Vagina (tissue), 2 donors: ENCODE measurements around the gene CD226. TPM values are rescaled to one million over a fixed set of nuclear protein-coding genes. Genes with fewer than 3 reads are reported as not detected.
A peak's percentile ranks its signal among the peaks of the same experiment; 100 is the strongest.

Experiments
- DNase-seq, 2 donors: peaks; one replicate each; pipeline ENCODE4 v3.0.0-alpha.2; 2017; ENCODE audit errors: extremely low spot score in 2 of 2
- H3K27ac ChIP-seq: fragments of 200-600 bp; sonication (generic); one replicate; pipeline ENCODE4 v1.5.1; 2019
- H3K27me3 ChIP-seq: fragments of 200-600 bp; sonication (generic); one replicate; pipeline ENCODE4 v1.5.1; 2019
- H3K36me3 ChIP-seq, 2 donors: fragments of 200-600 bp; sonication (generic); one replicate each; pipeline ENCODE4 v1.5.1; 2017 to 2019
- H3K4me1 ChIP-seq: fragments of 200-600 bp; sonication (generic); one replicate; pipeline ENCODE4 v1.5.1; 2019
- H3K4me3 ChIP-seq, 2 donors: fragments of 200-600 bp; sonication (generic); 1 replicate in 1 of 2; 2 replicates in 1 of 2; pipeline ENCODE4 v1.5.1; 2016 to 2019
- H3K9me3 ChIP-seq: fragments of 200-600 bp; sonication (generic); one replicate; pipeline ENCODE4 v1.5.1; 2019
- CTCF ChIP-seq, 3 experiments: fragments of 450-650 bp in 2 of 3; fragments of 200-600 bp in 1 of 3; sonication (generic) in 1 of 3; IDR thresholded peaks; one replicate each; pipeline ENCODE4 v1.5.1; 2017 to 2019; ENCODE audit warnings: antibody characterized with exemption in 3 of 3, mild to moderate bottlenecking in 2 of 3, moderate library complexity in 2 of 3
- POLR2A ChIP-seq, 2 donors: fragments of 450-650 bp; IDR thresholded peaks; one replicate each; pipeline ENCODE4 v1.6.1; 2017; ENCODE audit warnings: antibody characterized with exemption in 2 of 2, mild to moderate bottlenecking in 2 of 2, moderate library complexity in 2 of 2
- POLR2AphosphoS5 ChIP-seq, 2 donors: sonication (generic); formaldehyde crosslinking; IDR thresholded peaks; one replicate each; pipeline ENCODE4 v1.9.0; 2017; ENCODE audit warnings: antibody characterized with exemption in 2 of 2, mild to moderate bottlenecking in 2 of 2, low read depth in 1 of 2; ENCODE audit not compliant: insufficient read depth in 1 of 2
- intact Hi-C: fragments of 100-400 bp; cut with DNase I; formaldehyde crosslinking; loops from one replicate; pipeline ENCODE4 v1.15.1; 2023
- total RNA-seq: library from RNA; depleted of rRNA; stranded (reverse); fragments of >200 nt; gene quantifications from one replicate; pipeline ENCODE4 v1.2.3, GENCODE V29; 2016

The CD226 gene
- total RNA-seq, 1 donor from 2014 or later: 6.4 TPM

DNA sequence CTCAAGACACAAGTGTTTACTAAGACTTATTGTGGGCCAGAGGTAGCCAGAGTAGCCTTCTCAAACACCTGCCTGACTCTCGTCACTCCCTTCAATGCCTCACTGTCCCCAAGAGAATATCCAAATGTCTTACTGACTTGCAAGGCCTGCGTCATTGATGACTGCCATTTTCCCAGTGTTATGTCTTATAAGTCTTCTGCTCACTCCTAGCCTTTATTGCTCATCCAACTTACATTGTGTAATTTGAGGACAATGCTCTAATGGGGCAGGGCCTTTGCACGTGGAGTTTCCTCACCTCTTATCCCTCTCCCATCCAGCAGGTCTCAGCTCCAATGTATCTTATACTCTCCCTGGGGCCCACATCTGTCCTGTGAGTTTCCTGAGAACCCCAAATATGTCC is 10.1 kb upstream of the CD226 start:
- no peaks in the 10 kb centered on the region for H3K27me3 ChIP-seq
- peaks cover 14% of the 10 kb centered on the region for H3K4me1 ChIP-seq
- H3K36me3 ChIP-seq: no peaks in the 10 kb centered on the region
- DNase-seq: no peak
- H3K4me3 ChIP-seq: no peak overlapping the region
- no peak overlapping the region for H3K27ac ChIP-seq
- TF ChIP-seq POLR2AphosphoS5 (IDR thresholded peaks at IDR 0.05; ENCODE audit: insufficient read depth in 1 of 2, low read depth in 1 of 2): no peak
- TF ChIP-seq CTCF (IDR thresholded peaks at IDR 0.05): no peak
- TF ChIP-seq POLR2A (IDR thresholded peaks at IDR 0.05): no peak
- intact Hi-C loops: no loop called here
- H3K9me3 ChIP-seq: no peaks in the 10 kb centered on the region

DNA sequence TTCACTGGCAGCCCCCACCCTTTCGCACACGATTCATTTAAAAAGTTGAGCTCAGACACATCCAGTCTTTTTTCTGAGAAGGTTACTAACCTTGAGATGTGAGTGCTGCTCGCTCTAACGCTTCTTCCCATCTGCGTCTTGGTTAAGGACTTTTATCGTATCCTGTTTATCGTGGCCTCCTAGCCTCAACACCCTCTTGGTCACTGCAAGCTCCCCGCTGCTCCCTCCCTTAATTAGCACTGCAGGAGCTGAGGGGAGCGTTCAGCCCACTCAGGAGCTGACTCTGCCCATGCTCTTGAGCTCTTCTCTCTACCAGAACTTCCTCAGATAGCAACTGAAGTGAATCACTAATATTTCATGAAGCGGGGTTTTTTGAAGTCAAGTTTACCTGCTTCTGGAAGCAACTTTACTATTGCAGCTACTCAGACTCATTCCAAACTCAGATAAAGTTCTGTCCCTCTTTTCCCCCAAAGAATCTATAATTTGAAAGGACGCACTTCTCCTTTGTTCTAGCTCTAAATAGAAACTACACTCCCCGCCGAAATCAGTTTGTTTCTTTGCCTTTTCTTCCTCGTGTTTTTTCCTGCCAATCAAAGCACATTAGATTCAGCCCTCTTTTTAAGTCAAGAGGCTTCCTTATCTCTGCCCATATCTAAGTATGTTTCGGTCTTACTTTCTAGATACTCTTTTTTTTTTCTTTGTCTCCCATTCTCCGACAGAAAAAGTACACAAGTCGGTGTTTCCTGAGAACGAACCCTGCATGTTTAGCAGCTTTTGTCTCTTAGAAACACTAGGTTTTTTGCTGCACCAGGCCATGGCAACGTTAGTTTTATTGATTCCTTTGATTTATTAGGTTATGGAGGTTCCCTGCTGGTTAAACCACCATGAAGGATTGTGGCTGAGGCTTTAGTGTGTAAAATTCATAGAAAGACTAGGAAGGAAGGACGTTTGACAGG is 9.3 kb upstream of the CD226 start:
- Histone ChIP-seq H3K36me3 (no peaks in the 10 kb centered on the region), H3K27ac (no peak overlapping the region), H3K4me1 (peaks cover 14% of the 10 kb centered on the region), H3K27me3 (no peaks in the 10 kb centered on the region), H3K4me3 (peak overlapping the region in 1 of 2 donors; percentile 17), H3K9me3 (no peaks in the 10 kb centered on the region)
- DNase-seq: no peak
- TF ChIP-seq POLR2A (IDR thresholded peaks at IDR 0.05) (no peak), CTCF (IDR thresholded peaks at IDR 0.05) (no peak), POLR2AphosphoS5 (IDR thresholded peaks at IDR 0.05; ENCODE audit: insufficient read depth in 1 of 2, low read depth in 1 of 2) (no peak)
- intact Hi-C loops: no loop called here

GRCh38 chr18:69956057-69956456 is 8.4 kb upstream of the CD226 start:
- peaks cover 14% of the 10 kb centered on the region for H3K4me1 ChIP-seq
- DNase-seq: no peak
- H3K9me3 ChIP-seq: no peaks in the 10 kb centered on the region
- TF ChIP-seq POLR2AphosphoS5 (IDR thresholded peaks at IDR 0.05; ENCODE audit: insufficient read depth in 1 of 2, low read depth in 1 of 2): no peak
- TF ChIP-seq CTCF (IDR thresholded peaks at IDR 0.05): no peak
- no peak for TF ChIP-seq POLR2A (IDR thresholded peaks at IDR 0.05)
- intact Hi-C loops: no loop called here
- no peaks in the 10 kb centered on the region for H3K27me3 ChIP-seq
- peak overlapping the region in 1 of 2 donors; percentile 17 for H3K4me3 ChIP-seq
- no peak overlapping the region for H3K27ac ChIP-seq
- H3K36me3 ChIP-seq: no peaks in the 10 kb centered on the region

DNA sequence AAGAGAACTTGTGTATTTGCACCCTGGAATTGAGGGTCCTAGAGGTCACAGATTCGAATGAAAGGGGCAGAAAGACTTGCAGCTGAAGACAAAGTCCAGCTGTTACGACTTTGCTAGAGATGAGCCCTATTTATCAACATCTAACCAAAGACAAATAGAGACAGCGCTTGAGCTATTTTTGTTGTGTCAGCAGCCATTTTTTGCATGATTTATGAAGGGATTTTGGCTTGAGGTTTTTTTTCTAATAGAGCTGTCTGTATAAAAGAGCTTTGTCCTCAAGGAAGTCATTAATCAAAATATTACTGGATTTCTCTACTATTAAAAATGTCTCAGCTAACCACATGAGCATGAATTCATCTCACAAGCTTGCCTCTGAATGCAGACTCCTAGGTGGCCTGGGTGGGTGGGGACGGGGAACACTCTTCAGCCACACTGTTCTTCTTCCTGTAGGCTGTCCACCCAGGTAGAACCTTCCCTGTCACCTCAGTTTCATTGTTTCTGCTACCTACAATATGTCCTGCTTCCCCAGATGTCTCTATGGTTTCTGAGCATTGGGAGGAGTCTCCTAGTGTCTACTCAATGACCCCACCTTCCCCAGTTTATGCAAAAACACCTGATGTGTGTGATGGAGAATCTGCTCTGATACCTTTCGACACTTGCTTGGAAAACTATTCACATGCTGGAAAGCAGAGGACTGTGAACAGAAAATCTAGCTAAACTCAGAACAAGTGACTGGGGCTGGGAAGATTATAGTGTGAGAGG is 7.2 kb upstream of the CD226 start:
- H3K27me3 ChIP-seq: no peaks in the 10 kb centered on the region
- TF ChIP-seq POLR2AphosphoS5 (IDR thresholded peaks at IDR 0.05; ENCODE audit: insufficient read depth in 1 of 2, low read depth in 1 of 2) (no peak), POLR2A (IDR thresholded peaks at IDR 0.05) (no peak), CTCF (IDR thresholded peaks at IDR 0.05) (no peak)
- no peaks in the 10 kb centered on the region for H3K36me3 ChIP-seq
- no peak for DNase-seq
- H3K27ac ChIP-seq: no peak overlapping the region
- peaks cover 14% of the 10 kb centered on the region for H3K4me1 ChIP-seq
- intact Hi-C loops: no loop called here
- H3K4me3 ChIP-seq: no peak overlapping the region
- no peaks in the 10 kb centered on the region for H3K9me3 ChIP-seq
